ENCODE data around the gene WDR13.
"Not testable (repeated sequence)": the region's sequence is repeated elsewhere in the genome, so short reads cannot be mapped to it uniquely, and the experiment has no call there.

Gene WDR13

DNA sequence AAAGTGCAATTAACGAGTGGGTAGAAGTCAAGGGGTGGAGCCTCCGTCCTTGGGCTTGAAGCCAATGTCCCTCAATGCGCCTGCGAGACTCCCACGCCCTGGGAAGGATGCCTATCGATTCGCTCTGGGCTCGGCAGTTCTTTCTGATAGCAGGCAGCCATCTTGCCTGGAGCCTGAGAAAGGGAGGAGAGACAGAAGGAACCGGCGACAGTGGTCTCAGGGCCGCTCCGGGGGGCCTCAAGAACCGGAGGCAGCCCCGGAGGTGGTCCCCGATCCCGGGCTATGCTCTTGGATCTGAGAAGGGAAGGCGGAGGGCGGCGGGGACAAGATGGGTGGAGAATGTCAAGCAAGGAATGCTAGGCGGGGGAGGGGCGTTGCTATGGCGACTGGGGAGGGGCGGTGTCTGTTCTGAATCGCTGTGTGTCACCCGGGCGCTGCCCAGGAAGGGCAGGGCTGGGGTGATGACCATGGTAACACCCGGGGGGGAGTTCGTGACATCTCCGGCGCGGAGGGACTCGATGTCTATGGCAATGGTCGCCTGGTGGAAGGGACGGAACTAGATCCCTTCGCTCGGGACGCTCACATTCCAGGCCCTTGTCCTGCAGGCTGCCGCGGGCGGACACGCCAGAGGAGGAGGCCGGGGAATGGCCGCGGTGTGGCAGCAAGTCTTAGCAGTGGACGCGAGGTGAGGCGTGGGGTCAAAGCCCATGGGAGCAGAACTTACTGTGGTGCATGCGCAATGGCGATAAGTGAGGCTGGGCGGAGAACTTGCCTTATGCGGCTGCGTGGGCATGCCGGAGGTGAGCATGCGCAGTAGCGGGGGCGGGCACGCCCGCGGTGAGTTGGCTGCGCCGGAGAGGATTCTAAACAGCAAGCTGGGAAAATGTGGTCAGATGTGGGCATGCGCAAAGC lies at the start of gene WDR13:
TSS of gene WDR13 (plus strand) at position 140 of the 912 bp plus-strand sequence. CDS start at position 645, 505 bp downstream.
- DNase-seq: peak; percentile 90

- DNase-seq: no peak
Measured at GRCh38 chrX:48548871-48549270, 48.4 kb upstream of the WDR13 start.

DNA sequence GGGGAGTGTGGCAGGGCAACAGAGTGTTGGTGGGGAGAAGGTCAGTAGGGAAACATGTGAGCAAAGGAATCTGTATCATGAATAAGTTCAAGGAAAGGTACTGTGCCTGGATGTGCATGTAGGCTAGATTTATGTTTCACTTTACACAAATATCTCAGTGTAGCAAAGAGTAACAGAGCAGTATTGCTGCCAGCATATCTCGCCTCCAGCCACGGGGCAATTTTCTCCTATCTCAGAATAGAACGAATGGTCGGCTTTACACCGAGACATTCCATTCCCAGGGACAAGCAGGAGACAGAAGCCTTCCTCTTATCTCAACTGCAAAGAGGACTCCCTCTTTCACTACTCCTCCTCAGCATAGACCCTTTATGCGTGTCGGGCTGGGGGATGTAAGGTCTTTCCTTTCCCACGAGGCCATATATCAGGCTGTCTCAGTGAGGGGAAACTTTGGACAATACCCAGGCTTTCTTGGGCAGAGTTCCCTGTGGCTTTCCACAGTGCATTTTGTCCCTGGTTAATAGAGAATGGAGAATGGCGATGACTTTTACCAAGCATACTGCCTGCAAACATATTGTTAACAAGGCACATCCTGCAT lies 41.5 kb upstream of the WDR13 start:
- DNase-seq: not testable (repeated sequence)

DNA sequence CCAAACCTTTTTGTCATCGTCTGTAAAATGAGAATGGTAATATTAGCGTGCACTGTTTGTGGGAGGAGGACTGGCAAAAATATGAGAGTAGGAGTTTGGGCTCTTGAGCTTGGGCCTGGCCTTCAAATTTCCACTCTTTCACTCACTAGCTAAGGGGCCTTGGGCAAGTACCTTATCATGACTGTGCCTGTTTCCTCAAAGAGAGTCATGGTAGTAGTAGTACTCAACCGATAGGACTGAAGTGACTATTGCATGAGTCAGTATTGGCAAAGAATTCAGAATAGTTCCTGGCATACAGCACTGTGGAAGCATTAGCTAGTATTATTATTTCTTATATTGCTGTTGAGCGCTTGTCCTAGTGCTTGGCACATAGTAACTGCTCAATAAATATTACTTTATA lies 39.0 kb upstream of the WDR13 start:
- no peak for DNase-seq

DNA sequence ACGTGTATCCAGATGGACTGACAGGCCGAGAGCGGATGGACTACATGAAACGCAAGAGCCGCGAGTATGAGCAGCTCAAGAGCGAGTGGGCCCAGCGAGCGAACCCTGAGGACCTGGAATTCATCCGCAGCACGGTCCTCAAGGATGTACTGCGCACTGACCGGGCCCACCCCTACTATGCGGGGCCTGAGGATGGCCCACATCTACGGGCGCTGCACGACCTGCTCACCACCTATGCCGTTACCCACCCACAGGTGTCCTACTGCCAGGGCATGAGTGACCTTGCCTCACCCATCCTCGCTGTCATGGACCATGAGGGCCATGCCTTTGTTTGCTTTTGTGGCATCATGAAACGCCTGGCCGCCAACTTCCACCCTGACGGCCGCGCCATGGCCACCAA lies 37.7 kb upstream of the WDR13 start:
- no peak for DNase-seq

DNA sequence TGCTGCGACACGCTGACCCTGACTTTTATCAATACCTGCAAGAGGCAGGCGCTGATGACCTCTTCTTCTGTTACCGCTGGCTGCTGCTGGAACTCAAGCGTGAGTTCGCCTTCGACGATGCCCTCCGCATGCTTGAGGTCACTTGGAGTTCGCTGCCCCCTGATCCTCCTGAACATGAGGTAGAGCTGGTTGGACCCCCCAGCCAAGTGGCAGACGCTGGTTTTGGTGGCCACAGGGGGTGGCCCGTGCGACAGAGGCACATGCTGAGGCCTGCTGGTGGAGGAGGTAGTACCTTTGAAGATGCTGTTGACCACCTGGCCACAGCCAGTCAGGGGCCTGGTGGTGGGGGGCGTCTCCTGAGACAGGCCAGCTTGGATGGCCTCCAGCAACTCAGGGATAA lies 37.2 kb upstream of the WDR13 start:
- no peak for DNase-seq

- no peak for DNase-seq
Measured at GRCh38 chrX:48560681-48561080, 36.6 kb upstream of the WDR13 start.

DNA sequence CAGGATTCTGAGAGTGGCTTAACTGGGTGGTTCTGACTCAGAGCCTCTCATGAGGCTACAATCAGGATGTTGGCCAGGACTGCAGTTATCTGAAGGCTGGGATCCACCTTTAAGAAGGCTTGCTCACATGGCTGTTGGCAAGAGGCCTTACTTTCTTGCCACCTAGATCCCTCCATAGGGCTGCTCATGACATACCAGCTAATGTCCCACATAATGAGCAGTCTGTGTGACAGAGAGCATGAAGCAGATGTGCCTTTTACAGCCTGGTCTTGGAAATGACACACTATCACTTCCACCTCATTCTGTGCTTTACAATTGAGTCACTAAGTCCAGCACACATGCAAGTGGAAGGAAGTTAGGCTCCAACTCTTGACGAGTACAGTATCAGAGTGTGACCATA lies 27.3 kb upstream of the WDR13 start:
- no peak for DNase-seq

- peak; percentile 34 for DNase-seq
Measured at GRCh38 chrX:48573690-48574269, 23.5 kb upstream of the WDR13 start.

DNA sequence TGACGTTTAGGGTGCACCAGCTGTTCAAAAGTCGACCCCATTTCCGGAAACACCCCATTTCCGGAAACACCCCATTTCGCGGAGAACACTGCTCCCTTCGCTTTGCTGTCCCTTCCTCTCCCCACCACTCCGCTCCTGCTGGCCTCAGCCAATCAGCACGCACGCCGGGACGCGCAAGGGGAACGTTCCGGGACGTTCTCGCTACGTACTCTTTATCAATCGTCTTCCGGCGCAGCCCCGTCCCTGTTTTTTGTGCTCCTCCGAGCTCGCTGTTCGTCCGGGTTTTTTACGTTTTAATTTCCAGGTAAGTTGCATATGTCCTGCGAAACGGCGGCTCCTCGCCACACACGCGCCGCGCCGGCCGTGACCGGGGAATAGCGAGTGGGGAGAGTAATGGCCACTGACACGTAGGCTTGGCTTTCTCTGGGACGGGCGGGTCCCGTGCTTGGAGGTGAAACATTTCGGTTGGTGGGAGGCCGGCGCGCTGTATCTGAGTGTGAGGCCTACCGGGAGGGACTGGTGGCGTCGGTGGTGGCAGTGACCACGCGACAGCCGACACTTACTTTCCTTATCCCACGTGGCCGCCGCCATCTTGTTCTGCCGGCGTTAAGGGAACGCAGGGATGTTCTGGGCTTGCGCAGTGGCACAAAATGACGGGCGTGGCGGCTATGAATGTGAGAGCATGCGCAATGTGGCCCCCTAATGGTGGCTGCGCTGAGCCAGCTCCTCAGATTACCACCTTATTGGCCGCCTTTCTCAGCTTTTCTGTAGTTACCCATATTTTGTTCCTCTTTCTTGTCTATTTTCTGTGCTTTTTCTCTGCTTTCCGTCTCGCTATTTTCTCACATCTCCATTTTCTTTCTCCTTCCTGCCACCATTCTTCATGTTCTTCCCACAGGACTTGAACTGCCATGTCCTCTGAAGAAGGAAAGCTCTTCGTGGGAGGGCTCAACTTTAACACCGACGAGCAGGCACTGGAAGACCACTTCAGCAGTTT lies 22.7 kb upstream of the WDR13 start, which contains the start of gene RBM3:
TSS of gene RBM3 (plus strand) at position 215 of the 997 bp plus-strand sequence. CDS start at position 912, 697 bp downstream.
- peak; percentile 90 for DNase-seq

DNA sequence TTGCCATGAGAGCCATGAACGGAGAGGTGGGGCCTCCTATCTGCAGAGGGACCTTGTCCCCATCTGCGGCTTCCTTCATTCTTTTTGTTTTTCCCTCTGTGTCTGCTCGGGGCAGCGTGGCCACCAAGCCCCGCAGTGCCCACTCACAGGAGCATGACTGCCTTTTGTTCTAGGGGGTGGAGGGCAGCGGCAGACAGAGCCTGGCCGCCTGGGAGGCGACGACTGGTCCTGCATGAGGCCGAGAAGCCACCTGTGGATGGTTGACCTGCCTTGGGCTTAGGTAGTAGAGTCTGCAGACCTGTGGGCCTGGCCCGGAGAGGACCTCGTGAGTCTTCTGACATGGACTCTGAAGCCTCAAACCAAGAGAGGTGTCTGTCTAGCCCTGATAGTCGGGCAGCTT lies 21.6 kb upstream of the WDR13 start:
- DNase-seq: no peak

GRCh38 chrX:48576108-48576507 lies 21.2 kb upstream of the WDR13 start:
- no peak for DNase-seq

DNA sequence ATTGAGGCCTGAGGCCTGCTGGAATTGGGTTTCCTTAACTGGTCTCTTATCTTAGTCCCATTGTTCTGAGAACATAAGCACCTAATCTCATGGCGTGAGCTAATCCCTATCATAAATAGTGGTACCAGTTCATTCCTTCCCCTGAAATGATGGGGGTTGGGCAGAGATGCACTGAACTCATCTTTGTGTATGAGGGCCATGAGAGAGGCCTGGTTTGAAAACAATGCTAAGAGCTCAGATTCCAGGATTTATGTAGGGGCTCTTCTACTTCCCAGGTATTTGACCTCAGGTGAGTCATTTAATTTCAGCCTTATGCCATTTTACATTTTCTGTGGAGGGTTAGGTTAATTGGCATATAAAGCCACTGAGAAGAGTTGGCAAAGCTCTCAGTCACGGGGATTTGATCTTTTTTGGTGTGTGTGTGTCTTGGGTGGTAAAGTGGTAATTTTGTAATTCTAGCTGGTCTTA lies 18.6 kb upstream of the WDR13 start:
- DNase-seq: no peak

DNA sequence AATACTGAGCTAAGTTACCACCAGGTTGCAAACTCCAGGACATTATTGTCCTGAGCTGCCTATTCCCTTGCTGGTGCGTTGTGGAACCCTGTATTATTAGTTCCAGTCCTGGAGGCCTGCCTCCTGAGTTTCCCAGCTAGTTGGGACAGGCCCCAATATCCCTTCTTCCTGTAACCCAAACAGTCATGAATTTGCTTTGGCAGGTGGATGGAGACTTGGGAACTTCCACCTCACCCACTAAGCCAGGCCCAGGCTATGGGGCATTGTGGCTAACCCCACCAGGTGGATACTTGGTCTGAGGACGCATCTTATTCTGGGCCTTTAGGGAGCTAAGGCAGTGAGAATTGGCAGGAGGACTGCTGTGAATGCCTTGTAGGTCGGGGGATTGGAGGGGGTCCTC lies 18.0 kb upstream of the WDR13 start:
- no peak for DNase-seq

DNA sequence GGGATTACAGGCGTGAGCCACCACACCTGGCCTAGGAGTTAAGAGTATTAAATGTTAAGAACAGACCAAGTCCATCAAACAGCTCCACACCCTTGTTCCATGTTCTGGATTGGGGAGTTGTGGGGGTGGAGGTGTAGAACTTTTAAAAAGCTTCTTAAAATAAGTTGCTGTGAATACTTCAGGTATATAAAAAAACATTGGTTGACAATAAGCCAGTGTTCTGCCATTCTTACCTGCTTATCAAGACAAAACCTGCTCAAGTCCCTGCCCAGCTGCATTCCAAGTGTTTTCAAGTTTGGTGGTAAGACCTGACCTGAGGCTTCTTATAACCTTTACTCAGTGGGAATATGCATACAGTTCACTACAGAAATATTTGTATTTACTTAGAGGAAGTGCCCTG lies 16.6 kb upstream of the WDR13 start:
- no peak for DNase-seq

GRCh38 chrX:48584698-48585097 lies 12.6 kb upstream of the WDR13 start:
- no peak for DNase-seq

DNA sequence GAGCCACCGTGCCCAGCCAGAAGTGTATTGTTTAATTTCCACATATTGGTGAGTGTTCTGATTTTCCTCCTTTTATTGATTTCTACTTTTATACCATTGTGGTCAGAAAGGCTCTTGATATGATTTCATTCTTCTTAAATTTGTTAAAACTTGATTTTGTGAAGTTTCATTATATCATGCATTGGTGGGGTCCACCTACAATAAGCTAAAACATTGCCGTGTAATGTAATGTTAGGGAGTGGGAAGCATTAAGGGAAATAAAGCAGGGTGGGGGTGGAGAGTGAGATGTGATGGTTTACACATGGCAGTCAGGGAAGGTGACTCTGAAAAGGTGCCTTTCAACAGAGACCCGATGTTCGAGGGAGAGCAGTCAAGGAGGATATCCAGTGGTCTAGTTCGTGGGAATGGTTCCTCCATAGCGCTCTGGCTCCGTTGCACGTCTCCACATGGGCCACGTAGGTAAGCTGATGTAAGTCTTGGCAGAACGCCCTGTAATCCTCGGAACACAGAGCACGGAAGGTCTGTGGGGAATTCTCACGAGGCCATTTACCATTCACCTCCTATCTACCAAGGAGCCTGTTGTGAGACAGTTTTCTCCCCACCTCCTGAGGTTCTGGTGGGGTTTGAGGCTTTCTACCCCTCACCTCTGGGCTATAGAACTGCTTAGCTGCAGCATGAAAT lies 7.7 kb upstream of the WDR13 start:
- DNase-seq: no peak

GRCh38 chrX:48590203-48591103 lies 6.8 kb upstream of the WDR13 start:
- DNase-seq: no peak

DNA sequence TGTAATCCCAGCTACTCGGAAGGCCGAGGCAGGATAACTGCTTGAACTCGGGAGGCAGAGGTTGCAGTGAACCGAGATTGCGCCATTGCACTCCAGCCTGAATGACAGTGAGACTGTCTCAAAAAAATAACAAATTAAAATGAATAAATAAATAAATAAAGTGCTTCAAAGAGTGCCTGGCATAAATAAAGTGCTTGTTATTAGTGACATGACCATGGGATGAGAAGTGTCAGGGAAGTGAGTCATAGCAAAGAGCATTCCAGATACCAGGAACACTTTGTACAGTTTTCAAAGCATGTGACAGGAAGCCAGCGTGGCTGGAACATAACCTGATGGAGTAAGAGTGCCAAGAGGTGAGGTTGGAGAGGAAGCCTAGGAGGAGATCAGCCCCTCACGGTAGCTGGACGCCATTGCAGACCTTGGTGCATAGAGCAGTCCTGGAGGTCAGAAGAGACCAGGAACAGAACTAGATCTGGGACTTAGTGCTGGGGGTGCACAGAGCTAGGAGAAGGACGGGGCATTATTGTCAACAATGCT lies 6.0 kb upstream of the WDR13 start:
- DNase-seq: no peak

DNA sequence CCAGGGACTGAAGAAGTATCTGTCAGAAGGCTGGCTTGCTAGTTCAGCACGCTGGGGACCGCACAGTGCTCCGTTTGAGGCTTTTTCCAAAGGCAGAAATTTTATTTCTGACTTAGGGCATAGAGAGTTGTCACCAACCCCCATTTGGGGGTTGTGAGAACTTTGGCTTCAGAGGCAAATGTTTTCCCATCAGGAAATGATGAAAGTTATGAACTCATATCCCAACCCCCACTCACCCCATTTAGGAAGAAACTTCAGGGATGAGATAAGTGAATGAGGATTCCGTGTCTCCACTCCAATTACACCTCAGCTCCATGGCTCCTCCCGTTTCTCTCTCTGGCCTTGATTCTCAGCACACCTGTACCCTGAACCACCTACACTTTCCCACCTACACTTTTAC lies 4.3 kb upstream of the WDR13 start:
- no peak for DNase-seq

DNA sequence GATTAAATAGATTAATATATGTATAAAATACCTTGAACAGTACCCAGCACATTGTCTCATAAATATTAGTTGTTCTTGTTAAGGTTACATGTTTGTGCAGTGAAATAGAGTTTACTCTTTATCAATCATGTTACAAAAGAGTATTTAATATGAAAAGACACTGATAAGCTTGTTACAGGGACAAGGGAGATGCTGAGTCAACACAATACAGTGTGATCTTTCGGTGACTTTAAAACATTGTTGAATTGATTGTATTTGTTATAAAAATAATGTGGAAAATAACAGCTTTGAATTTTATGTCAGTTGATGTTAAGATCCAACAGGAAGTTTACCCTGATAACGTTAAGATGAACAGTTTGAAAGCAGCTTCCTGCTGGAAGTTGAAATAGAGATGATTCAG lies 1.4 kb upstream of the WDR13 start:
- no peak for DNase-seq

Measured in stimulated activated CD8-positive, alpha-beta memory T cell treated with anti-CD3 and anti-CD28 coated beads, Interleukin-4, amount 100 ng/mL, for 48 hours (primary cell).